ENCODE data around the gene SLC36A2.
"Not testable (repeated sequence)": the region's sequence is repeated elsewhere in the genome, so short reads cannot be mapped to it uniquely, and the experiment has no call there.

DNA sequence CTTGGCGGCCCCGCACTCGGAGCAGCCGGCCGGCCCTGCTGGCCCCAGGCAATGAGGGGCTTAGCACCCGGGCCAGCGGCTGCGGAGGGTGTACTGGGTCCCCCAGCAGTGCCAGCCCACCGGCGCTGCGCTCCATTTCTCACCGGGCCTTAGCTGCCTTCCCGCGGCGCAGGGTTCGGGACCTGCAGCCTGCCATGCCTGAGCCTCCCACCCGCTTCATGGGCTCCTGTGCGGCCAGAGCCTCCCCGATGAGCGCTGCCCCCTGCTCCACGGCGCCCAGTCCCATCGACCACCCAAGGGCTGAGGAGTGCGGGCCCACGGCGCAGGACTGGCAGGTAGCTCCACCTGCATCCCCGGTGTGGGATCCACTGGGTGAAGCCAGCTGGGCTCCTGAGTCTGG, 38.1 kb downstream of the SLC36A2 start:
- TF ChIP-seq, protein P1, sequence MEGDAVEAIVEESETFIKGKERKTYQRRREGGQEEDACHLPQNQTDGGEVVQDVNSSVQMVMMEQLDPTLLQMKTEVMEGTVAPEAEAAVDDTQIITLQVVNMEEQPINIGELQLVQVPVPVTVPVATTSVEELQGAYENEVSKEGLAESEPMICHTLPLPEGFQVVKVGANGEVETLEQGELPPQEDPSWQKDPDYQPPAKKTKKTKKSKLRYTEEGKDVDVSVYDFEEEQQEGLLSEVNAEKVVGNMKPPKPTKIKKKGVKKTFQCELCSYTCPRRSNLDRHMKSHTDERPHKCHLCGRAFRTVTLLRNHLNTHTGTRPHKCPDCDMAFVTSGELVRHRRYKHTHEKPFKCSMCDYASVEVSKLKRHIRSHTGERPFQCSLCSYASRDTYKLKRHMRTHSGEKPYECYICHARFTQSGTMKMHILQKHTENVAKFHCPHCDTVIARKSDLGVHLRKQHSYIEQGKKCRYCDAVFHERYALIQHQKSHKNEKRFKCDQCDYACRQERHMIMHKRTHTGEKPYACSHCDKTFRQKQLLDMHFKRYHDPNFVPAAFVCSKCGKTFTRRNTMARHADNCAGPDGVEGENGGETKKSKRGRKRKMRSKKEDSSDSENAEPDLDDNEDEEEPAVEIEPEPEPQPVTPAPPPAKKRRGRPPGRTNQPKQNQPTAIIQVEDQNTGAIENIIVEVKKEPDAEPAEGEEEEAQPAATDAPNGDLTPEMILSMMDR (IDR thresholded peaks at IDR 0.05; ENCODE audit: low read depth, low read length, missing input control) = not testable (repeated sequence)
- not testable (repeated sequence) for TF ChIP-seq HNF4G (IDR thresholded peaks at IDR 0.05); ZBTB33 (IDR thresholded peaks at IDR 0.05); MAX (IDR thresholded peaks at IDR 0.05); GABPA (IDR thresholded peaks at IDR 0.05 in 1 of 2, conservative IDR thresholded peaks at IDR 0.05 in 1 of 2); TAF1 (conservative IDR thresholded peaks at IDR 0.05); SP1 (IDR thresholded peaks at IDR 0.05); YY1 (IDR thresholded peaks at IDR 0.05); NR2F2 (IDR thresholded peaks at IDR 0.05); HNF4A (conservative IDR thresholded peaks at IDR 0.05); REST (IDR thresholded peaks at IDR 0.05); EGR1 (IDR thresholded peaks at IDR 0.05; ENCODE audit: low read depth in 2 of 2)
- TF ChIP-seq, protein P2, sequence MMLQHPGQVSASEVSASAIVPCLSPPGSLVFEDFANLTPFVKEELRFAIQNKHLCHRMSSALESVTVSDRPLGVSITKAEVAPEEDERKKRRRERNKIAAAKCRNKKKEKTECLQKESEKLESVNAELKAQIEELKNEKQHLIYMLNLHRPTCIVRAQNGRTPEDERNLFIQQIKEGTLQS (IDR thresholded peaks at IDR 0.05) = not testable (repeated sequence)
